H9 (cell line): ENCODE measurements around the gene GTF3C5. TPM values are rescaled to one million over a fixed set of nuclear protein-coding genes. Genes with fewer than 3 reads are reported as not detected.

Source experiments
- DNase-seq: peaks from one replicate; pipeline ENCODE4 v3.0.0-alpha.2; 2017
- H2AFZ ChIP-seq: one replicate; pipeline ENCODE4 v1.6.1; 2013; ENCODE audit warnings: mild to moderate bottlenecking, low read length, control low read depth, moderate library complexity
- H2AK5ac ChIP-seq: 2 replicates; pipeline ENCODE4 v1.6.1; 2013; ENCODE audit warnings: low read length, control low read depth, mixed read lengths; ENCODE audit not compliant: insufficient read length
- H2BK120ac ChIP-seq: one replicate; pipeline ENCODE4 v1.6.1; 2013; ENCODE audit warnings: low read depth, mild to moderate bottlenecking, low read length, control low read depth, inconsistent platforms; ENCODE audit not compliant: poor library complexity, severe bottlenecking
- H2BK12ac ChIP-seq: 2 replicates; pipeline ENCODE4 v1.6.1; 2013; ENCODE audit warnings: low read length, control low read depth, mixed read lengths, low read depth; ENCODE audit not compliant: insufficient read length
- H2BK15ac ChIP-seq: 2 replicates; pipeline ENCODE4 v1.6.1; 2013; ENCODE audit warnings: low read depth, low read length, control low read depth
- H2BK20ac ChIP-seq: one replicate; pipeline ENCODE4 v1.6.1; 2013; ENCODE audit warnings: low read depth, mild to moderate bottlenecking, low read length, control low read depth, inconsistent platforms; ENCODE audit not compliant: poor library complexity, severe bottlenecking
- H2BK5ac ChIP-seq: 2 replicates; pipeline ENCODE4 v1.6.1; 2013; ENCODE audit warnings: low read length, control low read depth, mixed read lengths; ENCODE audit not compliant: insufficient read length
- H3K14ac ChIP-seq: 2 replicates; pipeline ENCODE4 v1.6.1; 2013; ENCODE audit warnings: low read length, control low read depth; ENCODE audit not compliant: insufficient read depth
- H3K18ac ChIP-seq: 2 replicates; pipeline ENCODE4 v1.6.1; 2013; ENCODE audit warnings: low read depth, mild to moderate bottlenecking, mixed read lengths, low read length, control low read depth; ENCODE audit not compliant: insufficient read length
- H3K23ac ChIP-seq: 2 replicates; pipeline ENCODE4 v1.6.1; 2013; ENCODE audit warnings: low read length, control low read depth, mixed read lengths, low read depth; ENCODE audit not compliant: insufficient read length
- H3K23me2 ChIP-seq: 2 replicates; pipeline ENCODE4 v1.6.1; 2013; ENCODE audit warnings: low read depth, mild to moderate bottlenecking, mixed read lengths, low read length, control low read depth; ENCODE audit not compliant: insufficient read length, poor library complexity, severe bottlenecking
- H3K27ac ChIP-seq: 2 replicates; pipeline ENCODE4 v1.5.1; 2013; ENCODE audit warnings: low read length, control low read depth, mixed read lengths, low read depth; ENCODE audit not compliant: insufficient read length
- H3K27me3 ChIP-seq: 2 replicates; pipeline ENCODE4 v1.6.1; 2013; ENCODE audit warnings: low read length, control low read depth, inconsistent platforms; ENCODE audit not compliant: insufficient read depth
- H3K4ac ChIP-seq: 2 replicates; pipeline ENCODE4 v1.6.1; 2013; ENCODE audit warnings: low read depth, mild to moderate bottlenecking, control low read depth, inconsistent platforms, low read length, moderate library complexity
- H3K4me1 ChIP-seq: 2 replicates; pipeline ENCODE4 v1.6.1; 2013; ENCODE audit warnings: low read length, control low read depth, inconsistent platforms; ENCODE audit not compliant: insufficient read depth
- H3K4me2 ChIP-seq: 2 replicates; pipeline ENCODE4 v1.6.1; 2013; ENCODE audit warnings: low read length, control low read depth, mixed read lengths; ENCODE audit not compliant: insufficient read length, insufficient read depth
- H3K56ac ChIP-seq: 2 replicates; pipeline ENCODE4 v1.6.1; 2013; ENCODE audit warnings: low read depth, mild to moderate bottlenecking, mixed read lengths, low read length, control low read depth; ENCODE audit not compliant: insufficient read length
- H3K79me1 ChIP-seq: 2 replicates; pipeline ENCODE4 v1.6.1; 2013; ENCODE audit warnings: low read depth, mild to moderate bottlenecking, moderate library complexity, low read length, control low read depth, inconsistent platforms; ENCODE audit not compliant: insufficient read depth, poor library complexity, severe bottlenecking
- H3K79me2 ChIP-seq: 2 replicates; pipeline ENCODE4 v1.6.1; 2013; ENCODE audit warnings: low read length, control low read depth, inconsistent platforms; ENCODE audit not compliant: insufficient read depth
- H3K9ac ChIP-seq: 2 replicates; pipeline ENCODE4 v1.6.1; 2013; ENCODE audit warnings: low read length, control low read depth, mixed read lengths; ENCODE audit not compliant: insufficient read length; ENCODE audit errors: extremely low read depth
- H3K9me3 ChIP-seq: one replicate; pipeline ENCODE4 v1.6.1; 2013; ENCODE audit warnings: low read depth, low read length, inconsistent platforms; ENCODE audit not compliant: control insufficient read depth
- H3T11ph ChIP-seq: one replicate; pipeline ENCODE4 v1.6.1; 2013; ENCODE audit warnings: mild to moderate bottlenecking, low read length, control low read depth, inconsistent platforms
- H4K20me1 ChIP-seq: one replicate; pipeline ENCODE4 v1.6.1; 2013; ENCODE audit not compliant: control insufficient read depth, insufficient read length, insufficient read depth
- H4K5ac ChIP-seq: 2 replicates; pipeline ENCODE4 v1.6.1; 2013; ENCODE audit warnings: low read depth, mild to moderate bottlenecking, mixed read lengths, low read length, control low read depth; ENCODE audit not compliant: insufficient read length
- H4K8ac ChIP-seq: replicated peaks from 2 replicates; pipeline ENCODE4 v1.6.1; 2013; ENCODE audit warnings: low read length, control low read depth, mixed read lengths, low read depth; ENCODE audit not compliant: insufficient read length
- H4K91ac ChIP-seq: 2 replicates; pipeline ENCODE4 v1.6.1; 2013; ENCODE audit warnings: low read depth, mild to moderate bottlenecking, moderate library complexity, mixed read lengths, low read length, control low read depth; ENCODE audit not compliant: insufficient read length
- H3K27ac Mint-ChIP-seq, 3 experiments: 2 replicates in 2 of 3; 3 replicates in 1 of 3; pipeline ENCODE4 v1.8.0; 2020 to 2021; ENCODE audit warnings: mixed read lengths in 3 of 3, mild to moderate bottlenecking in 1 of 3, moderate library complexity in 1 of 3
- H3K27me3 Mint-ChIP-seq: 2 replicates; pipeline ENCODE4 v1.8.0; 2021; ENCODE audit warnings: low read depth, mild to moderate bottlenecking, moderate library complexity, mixed read lengths
- H3K36me3 Mint-ChIP-seq, 3 experiments: 2 replicates in 2 of 3; 3 replicates in 1 of 3; pipeline ENCODE4 v1.8.0; 2020 to 2021; ENCODE audit warnings: low read depth in 3 of 3, mixed read lengths in 3 of 3; ENCODE audit not compliant: insufficient read depth in 1 of 3
- H3K4me1 Mint-ChIP-seq, 2 experiments: 2 replicates each; pipeline ENCODE4 v1.8.0; 2020; ENCODE audit warnings: mixed read lengths in 2 of 2
- H3K4me3 Mint-ChIP-seq, 2 experiments: 2 replicates in 1 of 2; 3 replicates in 1 of 2; pipeline ENCODE4 v1.8.0; 2020 to 2021; ENCODE audit warnings: mild to moderate bottlenecking in 2 of 2, mixed read lengths in 2 of 2, moderate library complexity in 1 of 2
- H3K9me3 Mint-ChIP-seq, 2 experiments: 2 replicates in 1 of 2; 3 replicates in 1 of 2; pipeline ENCODE4 v1.8.0; 2020; ENCODE audit warnings: mild to moderate bottlenecking in 2 of 2, mixed read lengths in 2 of 2, moderate library complexity in 1 of 2
- CTCF ChIP-seq: fragments of 200-600 bp; sonication (generic); conservative IDR thresholded peaks from 3 replicates; pipeline ENCODE4 v1.8.0; 2021; ENCODE audit warnings: antibody characterized with exemption, mild to moderate bottlenecking
- WGBS: extraction: QIAGEN DNeasy Blood & Tissue Kit; methylation state at CpG from one replicate; pipeline ENCODE4 v1.1.7; 2013; ENCODE audit warnings: missing lambda C conversion rate, low lambda C conversion rate, mixed read lengths; ENCODE audit not compliant: insufficient read length; ENCODE audit errors: extremely low coverage; 5-methylcytosine and 5-hydroxymethylcytosine counted together
- total RNA-seq: library from RNA; stranded (reverse); gene quantifications from 2 replicates; pipeline ENCODE4 v1.2.1, GENCODE V29; 2021

Gene GTF3C5
- total RNA-seq, 1 experiment from 2014 or later: 88.9 TPM

DNA sequence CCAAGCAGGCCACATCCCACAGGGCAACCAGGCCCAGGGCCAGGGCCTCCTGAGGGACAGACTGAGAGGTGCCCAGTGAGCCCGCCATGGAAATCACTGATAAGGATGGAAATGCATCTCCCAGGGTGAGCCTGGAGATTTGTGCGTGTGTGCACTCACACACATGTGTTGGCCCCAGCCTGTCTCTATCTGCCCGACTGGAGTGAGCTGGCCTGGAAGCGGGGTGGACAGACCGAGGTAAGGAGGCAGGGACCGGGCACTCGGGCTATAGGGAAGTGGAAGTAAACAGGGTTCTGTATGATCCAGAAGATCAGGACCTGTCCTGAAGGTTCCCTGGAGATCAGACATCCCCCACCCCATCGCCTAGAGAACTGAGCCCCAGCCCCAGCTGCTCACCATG lies 34.9 kb upstream of the GTF3C5 start:
- Mint-ChIP-seq H3K27ac (no peak overlapping the region), H3K4me1 (peaks cover 23 to 25% of the 10 kb centered on the region in 2 experiments)
- no peak overlapping the region for H2AFZ ChIP-seq

More for the DNA sequence above, 34.9 kb upstream of the GTF3C5 start:
- Mint-ChIP-seq H3K36me3 (no peaks in the 10 kb centered on the region), H3K9me3 (no peaks in the 10 kb centered on the region; a peak in 2 of 5 replicates), H3K27me3 (peaks cover 73% of the 10 kb centered on the region), H3K4me3 (no peak overlapping the region)
- Histone ChIP-seq H4K8ac (no peak overlapping the region), H2BK12ac (no peak overlapping the region), H2BK15ac (no peak overlapping the region), H3K27me3 (no peaks in the 10 kb centered on the region; the same call in 1 of the 2 replicates), H2BK120ac (no peak overlapping the region), H3K14ac (no peak overlapping the region), H3K9ac (no peak overlapping the region), H3K23me2 (no peaks in the 10 kb centered on the region), H2BK5ac (no peak overlapping the region), H3K27ac (no peak overlapping the region), H3K23ac (no peak overlapping the region), H3K18ac (no peak overlapping the region), H2AK5ac (no peak overlapping the region), H2BK20ac (no peak overlapping the region), H3K4me1 (peaks cover 3% of the 10 kb centered on the region; the same call in 1 of the 2 replicates), H4K5ac (no peak overlapping the region), H3K4me2 (no peak overlapping the region), H3K56ac (no peak overlapping the region), H3K4ac (no peak overlapping the region), H4K91ac (no peak overlapping the region), H3T11ph (no peak overlapping the region), H3K79me2 (no peaks in the 10 kb centered on the region), H3K9me3 (no peaks in the 10 kb centered on the region), H4K20me1 (no peaks in the 10 kb centered on the region), H3K79me1 (no peaks in the 10 kb centered on the region)
- DNase-seq: no peak
- WGBS: no CpG with 5 or more reads among the region's 8 CpGs
- TF ChIP-seq CTCF: no peak
